HEK293T (cell line): ENCODE measurements around the gene SIAH3.

Experiments
- ARNT ChIP-seq: fragments of 450-650 bp; IDR thresholded peaks from 2 replicates; pipeline ENCODE4 v1.6.1; 2017; ENCODE audit warnings: mild to moderate bottlenecking
- BHLHE40 ChIP-seq: fragments of 450-650 bp; IDR thresholded peaks from 2 replicates; pipeline ENCODE4 v1.6.1; 2016; ENCODE audit warnings: mild to moderate bottlenecking, moderate library complexity, borderline replicate concordance
- CTBP1 ChIP-seq: fragments of 450-650 bp; IDR thresholded peaks from 2 replicates; pipeline ENCODE4 v1.6.1; 2016; ENCODE audit warnings: borderline replicate concordance
- ELF4 ChIP-seq: fragments of 450-650 bp; IDR thresholded peaks from 2 replicates; pipeline ENCODE4 v1.6.1; 2017; ENCODE audit warnings: antibody characterized with exemption
- FOXM1 ChIP-seq: fragments of 450-650 bp; IDR thresholded peaks from 2 replicates; pipeline ENCODE4 v1.6.1; 2017; ENCODE audit warnings: mild to moderate bottlenecking, borderline replicate concordance
- HDGF ChIP-seq: fragments of 450-650 bp; IDR thresholded peaks from 2 replicates; pipeline ENCODE4 v1.6.1; 2017; ENCODE audit warnings: antibody characterized with exemption, borderline replicate concordance
- LEF1 ChIP-seq: fragments of 450-650 bp; IDR thresholded peaks from 2 replicates; pipeline ENCODE4 v1.6.1; 2017; ENCODE audit warnings: mild to moderate bottlenecking, borderline replicate concordance
- NFRKB ChIP-seq: fragments of 450-650 bp; IDR thresholded peaks from 2 replicates; pipeline ENCODE4 v1.6.1; 2016; ENCODE audit warnings: mild to moderate bottlenecking, moderate library complexity
- PKNOX1 ChIP-seq: fragments of 450-650 bp; IDR thresholded peaks from 2 replicates; pipeline ENCODE4 v1.6.1; 2016

GRCh38 chr13:45875951-45876350, 24.4 kb upstream of the SIAH3 start:
- TF ChIP-seq PKNOX1 (no peak), BHLHE40 (no peak), ELF4 (no peak), LEF1 (no peak), NFRKB (no peak), ARNT (no peak), FOXM1 (no peak), HDGF (no peak), CTBP1 (no peak)
